HCT116 (cell line): ENCODE measurements around the gene DIDO1. TPM values are rescaled to one million over a fixed set of nuclear protein-coding genes. Genes with fewer than 3 reads are reported as not detected.

Source experiments
- ATAC-seq: fragments of 200-7000 bp; cut with Tn5 transposase; 2 replicates; pipeline ENCODE4 v1.9.1; 2020; ENCODE audit warnings: mild to moderate bottlenecking, moderate library complexity
- BruUV-seq: library from RNA; stranded (reverse); fragments of 400-500 nt; replicated peaks from 2 replicates; lab custom pipeline; 2021; lab: Mats Ljungman, UMichigan
- CTCF ChIA-PET: fragments of 300-600 bp; sonication (Branson Sonifier 250); formaldehyde crosslinking; loops from one replicate; lab custom pipeline; 2021; ENCODE audit warnings: antibody characterized with exemption; lab: Charles Lee
- POLR2A ChIA-PET: fragments of 300-600, 350-600 bp; sonication (Branson Sonifier 250); formaldehyde crosslinking; loops from one replicate; lab custom pipeline; 2021; ENCODE audit warnings: antibody characterized with exemption; lab: Charles Lee
- RAD21 ChIA-PET, 2 experiments: fragments of 300-600 bp; sonication (Branson Sonifier 250); formaldehyde crosslinking; loops; one replicate each; lab custom pipeline; 2023; ENCODE audit warnings: low total read pairs in 2 of 2; ENCODE audit not compliant: uncharacterized antibody in 2 of 2, unreplicated experiment in 2 of 2, low non-redundant PET in 1 of 2; lab: Charles Lee
- DNase-seq: peaks from one replicate; pipeline ENCODE4 v3.0.0-alpha.2; 2010; ENCODE audit warnings: low read depth, low spot score
- H2AFZ ChIP-seq: fragments of 200-600 bp; shearing (Covaris generic), sonication (generic); 2 replicates; pipeline ENCODE4 v1.6.1; 2017; ENCODE audit warnings: low read depth, mixed run types, mixed read lengths, antibody characterized with exemption, low read length; ENCODE audit not compliant: poor library complexity, severe bottlenecking
- H3K27ac ChIP-seq: 2 replicates; pipeline ENCODE4 v1.5.1; 2012; ENCODE audit warnings: low read depth, low read length
- H3K27me3 ChIP-seq: fragments of 200-600 bp; sonication (generic); 2 replicates; pipeline ENCODE4 v1.6.1; 2016; ENCODE audit warnings: mixed run types, low read length, mixed read lengths; ENCODE audit not compliant: insufficient read depth
- H3K36me3 ChIP-seq, 2 experiments: fragments of 200-500 bp in 1 of 2; fragments of 200-600 bp in 1 of 2; sonication (Bioruptor generic) in 1 of 2; sonication (generic) in 1 of 2; 2 replicates each; pipeline versions ENCODE4 v1.5.1 to v1.6.1; 2014 to 2016; ENCODE audit warnings: low read length in 2 of 2, inconsistent platforms in 1 of 2, mixed read lengths in 1 of 2, mixed run types in 1 of 2; ENCODE audit not compliant: insufficient read depth in 2 of 2, control insufficient read depth in 1 of 2
- H3K4me1 ChIP-seq, 2 experiments: fragments of 200-600 bp in 1 of 2; sonication (generic) in 1 of 2; 2 replicates each; pipeline versions ENCODE4 v1.5.1 to v1.6.1; 2012 to 2017; ENCODE audit warnings: low read length in 2 of 2, inconsistent platforms in 1 of 2, mild to moderate bottlenecking in 1 of 2, mixed read lengths in 1 of 2, mixed run types in 1 of 2, moderate library complexity in 1 of 2; ENCODE audit not compliant: insufficient read depth in 2 of 2, control insufficient read depth in 1 of 2
- H3K4me2 ChIP-seq: fragments of 200-600 bp; sonication (generic); 2 replicates; pipeline ENCODE4 v1.6.1; 2017; ENCODE audit warnings: mixed run types, low read length, mixed read lengths
- H3K4me3 ChIP-seq, 2 experiments: fragments of 200-600 bp in 1 of 2; sonication (generic) in 1 of 2; replicated peaks in 1 of 2; 2 replicates each; pipeline ENCODE4 v1.5.1; 2011 to 2016; ENCODE audit warnings: low read length in 2 of 2, control low read depth in 1 of 2, low read depth in 1 of 2, mild to moderate bottlenecking in 1 of 2, mixed read lengths in 1 of 2, mixed run types in 1 of 2
- H3K79me2 ChIP-seq: fragments of 200-600 bp; sonication (generic); 2 replicates; pipeline ENCODE4 v1.6.1; 2017; ENCODE audit warnings: mild to moderate bottlenecking, mixed run types, low read length, moderate library complexity, mixed read lengths; ENCODE audit not compliant: insufficient read depth
- H3K9ac ChIP-seq: fragments of 200-600 bp; sonication (generic); 2 replicates; pipeline ENCODE4 v1.6.1; 2016; ENCODE audit warnings: low read length, mixed read lengths
- H3K9me2 ChIP-seq: fragments of 200-600 bp; sonication (generic), shearing (Covaris generic); 2 replicates; pipeline ENCODE4 v1.6.1; 2017; ENCODE audit warnings: mixed run types, mild to moderate bottlenecking, moderate library complexity; ENCODE audit not compliant: insufficient read depth
- H3K9me3 ChIP-seq, 2 experiments: fragments of 200-500 bp in 1 of 2; fragments of 200-600 bp in 1 of 2; sonication (Bioruptor generic) in 1 of 2; sonication (generic) in 1 of 2; 2 replicates each; pipeline ENCODE4 v1.6.1; 2014 to 2017; ENCODE audit warnings: low read length in 2 of 2, mixed read lengths in 2 of 2, inconsistent platforms in 1 of 2, low read depth in 1 of 2, mild to moderate bottlenecking in 1 of 2, mixed run types in 1 of 2, moderate library complexity in 1 of 2; ENCODE audit not compliant: control insufficient read depth in 1 of 2, insufficient read depth in 1 of 2
- H4K20me1 ChIP-seq: fragments of 200-600 bp; sonication (generic), shearing (Covaris generic); 2 replicates; pipeline ENCODE4 v1.6.1; 2017; ENCODE audit warnings: mixed run types, mild to moderate bottlenecking, moderate library complexity; ENCODE audit not compliant: insufficient read depth
- REST ChIP-seq: IDR thresholded peaks from 2 replicates; pipeline ENCODE4 v1.6.1; 2012; ENCODE audit warnings: low read depth
- ZFX ChIP-seq: fragments of 450-650 bp; IDR thresholded peaks from 2 replicates; pipeline ENCODE4 v1.6.1; 2017
- intact Hi-C: fragments of 100-400 bp; cut with micrococcal nuclease; formaldehyde crosslinking; loops from 2 replicates; pipeline ENCODE4 v1.10.0; 2022
- total RNA-seq: library from RNA; stranded (reverse); gene quantifications from one replicate; pipeline ENCODE4 v1.2.1, GENCODE V29; 2021; ENCODE audit not compliant: unreplicated experiment

The DIDO1 gene
- total RNA-seq, 1 experiment from 2014 or later: 41.4 TPM

DNA sequence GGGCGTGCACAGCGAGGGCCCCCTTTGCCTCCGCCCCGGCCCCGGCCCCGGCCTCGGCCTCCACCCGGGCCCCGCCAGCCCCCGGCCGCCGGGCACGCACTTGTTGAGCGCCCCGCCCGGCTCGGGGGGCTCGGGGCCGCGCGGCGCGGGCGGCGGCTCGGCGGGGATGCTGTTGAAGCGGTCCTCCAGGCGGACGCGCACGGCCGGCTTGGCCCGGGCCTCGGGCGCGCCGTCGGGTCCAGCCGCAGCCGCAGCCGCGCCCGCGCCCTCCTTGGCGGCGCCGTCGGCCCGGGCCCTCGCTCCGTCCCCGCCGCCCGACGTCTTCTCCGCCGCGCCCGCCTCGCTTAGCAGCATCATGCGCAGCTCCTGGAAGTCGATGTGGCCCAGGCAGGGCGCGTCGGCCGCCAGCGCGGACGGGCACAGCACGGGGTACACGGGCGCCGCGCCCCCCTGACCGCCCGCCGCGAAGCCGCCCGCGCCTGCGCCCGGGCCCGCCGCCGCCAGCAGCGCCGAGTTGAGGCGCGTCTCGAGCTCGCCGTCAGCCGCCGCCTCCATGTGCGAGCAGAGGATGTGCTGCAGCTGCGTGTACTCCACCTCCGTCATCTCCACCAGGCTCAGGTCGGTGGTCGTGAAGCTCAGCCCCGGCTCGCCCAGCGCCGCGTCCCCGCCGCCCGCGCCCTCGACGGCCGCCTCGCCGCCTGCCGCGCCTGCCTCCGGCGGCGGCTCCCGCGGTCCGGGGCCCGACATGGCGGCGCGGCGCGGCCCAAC lies 65.2 kb downstream of the DIDO1 start:
- ChIA-PET POLR2A (interaction anchor here (0.7 to 1.0 kb wide), 4 partner anchors 14 to 38 kb away, joined by 3 to 6 read pairs (median 3); no protein-coding TSS in a partner anchor), RAD21 (no interaction called here), CTCF (interaction anchor here (1.0 to 1.4 kb wide), 3 partner anchors 11 to 38 kb away, joined by 5 to 10 read pairs (median 7); no protein-coding TSS in a partner anchor)
- TF ChIP-seq REST: no peak
- peak; percentile 62; the same call in 1 of the 2 replicates for TF ChIP-seq ZFX
- intact Hi-C loops: no loop called here
- peaks cover 9% of the 10 kb centered on the region; the same call in 1 of the 2 replicates for H4K20me1 ChIP-seq
- H3K9ac ChIP-seq: peak overlapping the region; percentile 75
- H3K9me3 ChIP-seq: peaks cover 0 to 4% of the 10 kb centered on the region in 2 experiments; a peak in 1 of 4 replicates
- H3K4me2 ChIP-seq: peak overlapping the region; percentile 99
- H2AFZ ChIP-seq: no peak overlapping the region
- peak overlapping the region; percentile 68; the same call in 1 of the 2 replicates for H3K27ac ChIP-seq
- H3K4me1 ChIP-seq: peaks cover 7 to 16% of the 10 kb centered on the region in 2 experiments; a peak in 3 of 4 replicates
- no peaks in the 10 kb centered on the region for H3K27me3 ChIP-seq
- peak; percentile 50 for ATAC-seq
- no peaks in the 10 kb centered on the region for H3K9me2 ChIP-seq
- H3K36me3 ChIP-seq: peaks cover 9 to 12% of the 10 kb centered on the region in 2 experiments; a peak in 2 of 4 replicates
- peak overlapping the region; percentile 60 to 75 for H3K4me3 ChIP-seq
- peaks cover 24% of the 10 kb centered on the region for H3K79me2 ChIP-seq
- DNase-seq: no peak
- BruUV-seq: no TSS peak
